Measurements from ENCODE around the gene TMEM43. TPM values are rescaled to one million over a fixed set of nuclear protein-coding genes. Genes with fewer than 3 reads are reported as not detected.
A peak's percentile ranks its signal among the peaks of the same experiment; 100 is the strongest.

The TMEM43 gene
- total and polyA plus RNA-seq, 4 experiments from 2014 or later, result 69.3 to 143 (median 76.7) TPM

- H3K27ac ChIP-seq (ENCODE audit: low read depth, low read length), result peak overlapping the region; percentile 95
- H3K9me3 Mint-ChIP-seq, result no peaks in the 10 kb centered on the region
- peak overlapping the region in 3 of 8 donors; percentile 56 to 71 (median 69) for H3K4me3 Mint-ChIP-seq
- CTCF ChIA-PET (ENCODE audit: partially characterized antibody), result interaction anchor here (1.1 to 3.2 kb wide), 2 partner anchors 16 to 63 kb away, joined by 4 to 10 read pairs; partner anchors contain the start of genes CHCHD4 and TMEM43
- no peaks in the 10 kb centered on the region for H3K9me3 ChIP-seq (ENCODE audit: control insufficient read depth in 1 of 2, low read length in 2 of 2)
- peak overlapping the region; percentile 95 to 100 (median 100) for H3K27ac Mint-ChIP-seq
- peaks cover 29 to 60% of the 10 kb centered on the region in 2 donors for H3K36me3 Mint-ChIP-seq
- POLR2A ChIA-PET (ENCODE audit: partially characterized antibody), result interaction anchor here (0.6 to 18.6 kb wide), 3 partner anchors 9 to 36 kb away, joined by 3 to 342 read pairs (median 220); partner anchors contain the start of genes CHCHD4, LSM3, TMEM43 and XPC
- no peak for DNase-seq
- H3K27me3 Mint-ChIP-seq, result no peaks in the 10 kb centered on the region
- intact Hi-C loops (cut with micrococcal nuclease), result loop anchor here (5.0 kb wide), 1 partner anchor 243 kb away; no protein-coding TSS in a partner anchor
- H3K4me1 Mint-ChIP-seq, result peaks cover 46 to 72% (median 54%) of the 10 kb centered on the region in 4 donors
- H3K27me3 ChIP-seq (ENCODE audit: insufficient read depth, low read length), result no peaks in the 10 kb centered on the region
- peaks cover 61% of the 10 kb centered on the region for H3K4me1 ChIP-seq (ENCODE audit: insufficient read depth, low read length)
- no peak overlapping the region for H3K4me3 ChIP-seq (ENCODE audit: low read length in 2 of 2)
- H3K36me3 ChIP-seq (ENCODE audit: insufficient read depth, low read length), result peaks cover 17% of the 10 kb centered on the region
These were observed 15.8 kb downstream of the TMEM43 start for GRCh38 chr3:14140668-14141067.

- no peak for DNase-seq
- ChIA-PET CTCF (ENCODE audit: partially characterized antibody) (interaction anchor here (1.1 to 3.2 kb wide), 2 partner anchors 16 to 63 kb away, joined by 4 to 10 read pairs; partner anchors contain the start of genes CHCHD4 and TMEM43), POLR2A (ENCODE audit: partially characterized antibody) (interaction anchor here (0.6 to 18.6 kb wide), 4 partner anchors 9 to 36 kb away, joined by 3 to 342 read pairs (median 112); partner anchors contain the start of genes CHCHD4, LSM3, TMEM43 and XPC)
- no peaks in the 10 kb centered on the region for H3K9me3 ChIP-seq (ENCODE audit: control insufficient read depth in 1 of 2, low read length in 2 of 2)
- peak overlapping the region in 6 of 8 donors; percentile 46 to 77 (median 64) for H3K4me3 Mint-ChIP-seq
- H3K27me3 Mint-ChIP-seq, result no peaks in the 10 kb centered on the region
- H3K9me3 Mint-ChIP-seq, result no peaks in the 10 kb centered on the region
- peaks cover 66% of the 10 kb centered on the region for H3K4me1 ChIP-seq (ENCODE audit: insufficient read depth, low read length)
- H3K4me3 ChIP-seq (ENCODE audit: low read length in 2 of 2), result no peak overlapping the region
- H3K36me3 ChIP-seq (ENCODE audit: insufficient read depth, low read length), result peaks cover 15% of the 10 kb centered on the region
- peak overlapping the region; percentile 95 to 100 (median 100) for H3K27ac Mint-ChIP-seq
- peaks cover 24 to 59% of the 10 kb centered on the region in 2 donors for H3K36me3 Mint-ChIP-seq
- no peaks in the 10 kb centered on the region for H3K27me3 ChIP-seq (ENCODE audit: insufficient read depth, low read length)
- H3K27ac ChIP-seq (ENCODE audit: low read depth, low read length), result peak overlapping the region; percentile 95
- intact Hi-C loops (cut with micrococcal nuclease), result loop anchor here (5.0 kb wide), 1 partner anchor 244 kb away; no protein-coding TSS in a partner anchor
- peaks cover 46 to 76% (median 55%) of the 10 kb centered on the region in 4 donors for H3K4me1 Mint-ChIP-seq
These were observed 16.3 kb downstream of the TMEM43 start for GRCh38 chr3:14141144-14141543.

GRCh38 chr3:14141602-14142341 lies 16.9 kb downstream of the TMEM43 start:
- no peaks in the 10 kb centered on the region for H3K9me3 ChIP-seq (ENCODE audit: control insufficient read depth in 1 of 2, low read length in 2 of 2)
- Mint-ChIP-seq H3K27me3 (no peaks in the 10 kb centered on the region), H3K4me1 (peaks cover 49 to 81% (median 59%) of the 10 kb centered on the region in 4 donors), H3K4me3 (peak overlapping the region; percentile 58 to 84 (median 76)), H3K9me3 (no peaks in the 10 kb centered on the region), H3K36me3 (peaks cover 24 to 62% of the 10 kb centered on the region in 2 donors), H3K27ac (peak overlapping the region; percentile 95 to 100 (median 100))
- H3K27me3 ChIP-seq (ENCODE audit: insufficient read depth, low read length), result no peaks in the 10 kb centered on the region
- intact Hi-C loops (cut with micrococcal nuclease), result loop anchor here (5.0 kb wide), 1 partner anchor 244 kb away; no protein-coding TSS in a partner anchor
- H3K36me3 ChIP-seq (ENCODE audit: insufficient read depth, low read length), result peaks cover 19% of the 10 kb centered on the region
- ChIA-PET CTCF (ENCODE audit: partially characterized antibody) (interaction anchor here (1.1 to 5.8 kb wide), 5 partner anchors 17 to 62 kb away, joined by 4 to 41 read pairs (median 10); partner anchors contain the start of genes CHCHD4, LSM3, TMEM43 and XPC), POLR2A (ENCODE audit: partially characterized antibody) (interaction anchor here (1.1 to 18.6 kb wide), 6 partner anchors 11 to 261 kb away, joined by 4 to 342 read pairs (median 6); partner anchors contain the start of genes CHCHD4, LSM3, SLC6A6 and TMEM43)
- H3K4me3 ChIP-seq (ENCODE audit: low read length in 2 of 2), result peak overlapping the region in 1 of 2 donors; percentile 40
- peaks cover 67% of the 10 kb centered on the region for H3K4me1 ChIP-seq (ENCODE audit: insufficient read depth, low read length)
- peak in 1 of 5 donors; percentile 53 for DNase-seq
- H3K27ac ChIP-seq (ENCODE audit: low read depth, low read length), result peak overlapping the region; percentile 95

- ChIA-PET POLR2A (ENCODE audit: partially characterized antibody) (interaction anchor here (0.6 to 18.6 kb wide), 10 partner anchors 10 to 1302 kb away, joined by 3 to 342 read pairs (median 8); partner anchors contain the start of genes CCDC174, CHCHD4, LSM3 and SLC6A6), CTCF (ENCODE audit: partially characterized antibody) (interaction anchor here (1.5 to 5.8 kb wide), 5 partner anchors 11 to 61 kb away, joined by 4 to 41 read pairs (median 10); partner anchors contain the start of genes CHCHD4, LSM3, TMEM43 and XPC)
- Histone ChIP-seq H3K4me3 (ENCODE audit: low read length in 2 of 2) (peak overlapping the region in 1 of 2 donors; percentile 11), H3K9me3 (ENCODE audit: control insufficient read depth in 1 of 2, low read length in 2 of 2) (no peaks in the 10 kb centered on the region), H3K27me3 (ENCODE audit: insufficient read depth, low read length) (no peaks in the 10 kb centered on the region), H3K36me3 (ENCODE audit: insufficient read depth, low read length) (peaks cover 29% of the 10 kb centered on the region), H3K27ac (ENCODE audit: low read depth, low read length) (peak overlapping the region; percentile 95), H3K4me1 (ENCODE audit: insufficient read depth, low read length) (peaks cover 67% of the 10 kb centered on the region)
- DNase-seq, result peak; percentile 79 to 92 (median 84)
- H3K4me1 Mint-ChIP-seq, result peaks cover 49 to 81% (median 62%) of the 10 kb centered on the region in 4 donors
- intact Hi-C loops (cut with micrococcal nuclease), result loop anchor here (5.0 kb wide), 1 partner anchor 245 kb away; no protein-coding TSS in a partner anchor
- H3K36me3 Mint-ChIP-seq, result peaks cover 29 to 67% of the 10 kb centered on the region in 2 donors
- H3K27ac Mint-ChIP-seq, result peak overlapping the region; percentile 95 to 100 (median 100)
- H3K4me3 Mint-ChIP-seq, result peak overlapping the region; percentile 58 to 84 (median 76)
- H3K9me3 Mint-ChIP-seq, result no peaks in the 10 kb centered on the region
- no peaks in the 10 kb centered on the region for H3K27me3 Mint-ChIP-seq
These were observed 17.9 kb downstream of the TMEM43 start for GRCh38 chr3:14142567-14143270.

GRCh38 chr3:14143271-14144225 lies 18.7 kb downstream of the TMEM43 start:
- H3K36me3 Mint-ChIP-seq, result peaks cover 24 to 63% of the 10 kb centered on the region in 2 donors
- H3K4me3 ChIP-seq (ENCODE audit: low read length in 2 of 2), result no peak overlapping the region
- peaks cover 47 to 78% (median 62%) of the 10 kb centered on the region in 4 donors for H3K4me1 Mint-ChIP-seq
- intact Hi-C loops (cut with micrococcal nuclease), result loop anchor here (1.0 to 5.0 kb wide), 3 partner anchors 19 to 246 kb away; partner anchors contain the start of genes CHCHD4, LSM3 and XPC
- peak overlapping the region; percentile 58 to 89 (median 83) for H3K4me3 Mint-ChIP-seq
- DNase-seq, result peak in 1 of 5 donors; percentile 46
- no peaks in the 10 kb centered on the region for H3K27me3 ChIP-seq (ENCODE audit: insufficient read depth, low read length)
- ChIA-PET POLR2A (ENCODE audit: partially characterized antibody) (interaction anchor here (0.7 to 18.6 kb wide), 16 partner anchors 15 to 729 kb away, joined by 3 to 342 read pairs (median 5); partner anchors contain the start of genes CCDC174, CHCHD4, LSM3 and SLC6A6), CTCF (ENCODE audit: partially characterized antibody) (interaction anchor here (1.5 to 5.8 kb wide), 8 partner anchors 9 to 258 kb away, joined by 4 to 41 read pairs (median 9); partner anchors contain the start of genes CHCHD4, LSM3, TMEM43 and XPC)
- H3K27me3 Mint-ChIP-seq, result no peaks in the 10 kb centered on the region
- H3K36me3 ChIP-seq (ENCODE audit: insufficient read depth, low read length), result peaks cover 37% of the 10 kb centered on the region
- peak overlapping the region; percentile 95 for H3K27ac ChIP-seq (ENCODE audit: low read depth, low read length)
- H3K27ac Mint-ChIP-seq, result peak overlapping the region; percentile 95 to 100 (median 100)
- no peaks in the 10 kb centered on the region for H3K9me3 Mint-ChIP-seq
- peaks cover 67% of the 10 kb centered on the region for H3K4me1 ChIP-seq (ENCODE audit: insufficient read depth, low read length)
- no peaks in the 10 kb centered on the region for H3K9me3 ChIP-seq (ENCODE audit: control insufficient read depth in 1 of 2, low read length in 2 of 2)
